Amniotic stem cell (primary cell): ENCODE results near the gene NME8.

ENCODE experiments used
- DNase-seq: peaks from one replicate; lab custom pipeline; 2025; lab: John Stamatoyannopoulos, UW

NME8 gene

DNA sequence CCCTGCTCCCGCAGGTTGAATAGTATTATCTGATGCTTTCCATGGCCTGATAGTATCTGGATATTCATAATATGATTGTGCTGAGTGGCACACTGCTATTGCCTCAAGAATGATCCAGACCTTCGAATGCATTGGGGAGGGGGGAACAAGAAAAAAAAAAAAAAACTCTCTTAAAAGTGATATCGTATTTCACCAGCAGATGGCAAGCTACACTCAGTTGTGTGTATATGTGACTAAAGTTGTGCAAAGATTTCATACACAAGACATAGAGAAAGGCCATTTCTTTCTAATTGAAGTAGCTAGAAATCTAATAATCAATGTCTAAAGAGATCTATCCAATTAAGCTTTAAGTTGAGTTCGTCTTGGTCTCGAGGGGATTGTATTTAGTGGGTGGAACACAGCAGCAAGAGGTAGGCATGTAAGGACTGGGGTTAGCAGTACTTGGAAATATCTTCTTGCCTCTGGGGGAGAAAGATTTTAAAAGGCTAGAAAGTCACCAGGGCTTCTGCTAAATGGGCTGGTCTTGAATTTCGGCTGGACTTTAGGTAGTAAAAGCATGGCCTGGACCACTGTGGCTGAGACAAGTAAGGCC, 52.9 kb downstream of the NME8 start:
- DNase-seq = no peak

DNA sequence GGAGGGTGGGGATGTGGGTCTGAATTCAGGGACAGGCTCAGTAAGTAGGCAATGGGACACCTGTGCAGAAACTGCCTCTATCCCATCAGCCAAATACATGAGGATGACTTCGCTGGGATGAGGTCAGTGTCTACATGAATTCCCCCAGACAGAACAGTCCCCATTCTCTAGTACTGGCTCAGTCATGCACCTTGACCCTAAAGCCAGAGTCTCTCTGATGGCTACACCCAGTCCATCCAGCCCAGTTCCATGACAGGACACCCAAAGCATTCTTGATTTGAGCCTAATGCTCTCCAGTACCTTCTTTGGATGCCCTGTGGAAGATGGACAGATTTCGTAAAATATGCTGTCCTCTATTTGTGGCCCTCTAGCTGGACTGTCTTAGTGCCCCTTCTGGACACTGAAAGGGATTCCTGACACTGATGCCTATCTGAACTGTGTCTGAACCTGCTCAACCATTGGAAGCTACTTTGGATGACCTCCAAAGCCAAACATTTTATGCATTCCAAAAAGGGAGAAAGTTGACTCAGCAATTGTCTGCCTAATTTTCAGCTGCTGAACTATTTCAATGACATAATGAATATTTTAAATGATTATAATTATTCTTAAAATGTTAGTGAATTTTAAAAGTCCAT, 53.6 kb downstream of the NME8 start:
- no peak for DNase-seq

DNA sequence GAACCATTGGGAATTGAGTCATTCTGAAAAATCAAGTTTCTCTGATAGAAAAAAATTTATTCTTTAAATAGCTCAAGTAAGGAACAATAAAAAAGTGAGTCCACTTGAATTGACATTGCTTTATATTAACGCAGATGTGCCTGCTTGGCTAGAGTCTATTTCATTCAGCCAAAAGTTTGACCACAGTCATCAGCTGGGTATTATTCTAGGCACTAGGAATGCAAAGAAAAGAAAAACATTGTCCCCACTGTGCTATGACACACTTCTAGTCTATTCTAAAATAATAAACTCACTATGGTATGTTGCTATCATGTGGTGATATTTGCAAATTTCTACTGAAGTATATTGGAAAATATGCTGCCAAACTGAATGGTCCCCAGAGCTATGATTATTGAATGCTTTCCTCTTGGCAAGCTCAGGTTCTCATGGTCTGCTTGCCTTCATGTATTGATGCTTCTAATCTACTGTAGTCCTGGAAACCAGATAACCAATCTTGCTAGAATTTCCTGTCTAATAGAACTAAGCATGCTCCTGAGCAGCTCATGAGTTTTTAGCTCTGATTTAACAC, 59.9 kb downstream of the NME8 start:
- peak; percentile 49 for DNase-seq

DNA sequence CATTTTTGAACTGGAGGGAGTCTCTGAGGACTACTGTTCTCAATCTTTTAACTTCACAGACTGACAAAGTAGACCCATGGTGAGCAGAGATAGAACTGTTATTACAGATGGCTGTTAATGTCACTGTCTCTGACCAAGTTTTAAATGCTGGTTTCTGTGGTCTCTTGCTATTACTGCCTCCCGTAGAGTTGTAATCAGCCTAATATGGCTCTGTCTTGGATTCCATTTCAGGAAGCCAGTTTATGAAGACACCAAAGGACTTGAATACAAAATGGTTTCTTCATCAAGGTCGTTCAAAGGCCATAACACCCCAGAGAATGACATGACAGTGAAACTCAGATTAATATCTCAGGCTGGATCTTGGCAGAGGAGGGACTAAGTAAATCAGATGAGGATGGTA, 64.4 kb downstream of the NME8 start:
- DNase-seq = no peak

DNA sequence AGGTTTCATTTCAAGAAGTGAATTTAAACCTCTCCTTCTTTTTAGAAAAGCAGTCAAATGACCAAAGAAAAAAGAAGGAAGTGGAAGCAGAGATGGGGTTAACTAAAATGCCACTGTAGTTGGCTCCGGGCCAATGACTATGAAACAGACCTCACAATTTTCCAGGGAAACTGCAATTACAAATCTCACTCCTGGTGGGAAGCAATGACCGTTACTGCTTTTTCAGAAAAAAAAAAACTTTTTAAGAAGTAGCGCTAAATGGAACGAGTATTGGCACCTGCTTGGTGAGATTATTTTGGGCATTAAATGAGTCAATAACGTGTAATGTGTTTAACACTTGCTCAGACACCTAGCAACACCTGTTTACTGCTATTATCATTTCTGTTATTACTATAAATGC, 67.0 kb downstream of the NME8 start:
- DNase-seq = no peak

DNA sequence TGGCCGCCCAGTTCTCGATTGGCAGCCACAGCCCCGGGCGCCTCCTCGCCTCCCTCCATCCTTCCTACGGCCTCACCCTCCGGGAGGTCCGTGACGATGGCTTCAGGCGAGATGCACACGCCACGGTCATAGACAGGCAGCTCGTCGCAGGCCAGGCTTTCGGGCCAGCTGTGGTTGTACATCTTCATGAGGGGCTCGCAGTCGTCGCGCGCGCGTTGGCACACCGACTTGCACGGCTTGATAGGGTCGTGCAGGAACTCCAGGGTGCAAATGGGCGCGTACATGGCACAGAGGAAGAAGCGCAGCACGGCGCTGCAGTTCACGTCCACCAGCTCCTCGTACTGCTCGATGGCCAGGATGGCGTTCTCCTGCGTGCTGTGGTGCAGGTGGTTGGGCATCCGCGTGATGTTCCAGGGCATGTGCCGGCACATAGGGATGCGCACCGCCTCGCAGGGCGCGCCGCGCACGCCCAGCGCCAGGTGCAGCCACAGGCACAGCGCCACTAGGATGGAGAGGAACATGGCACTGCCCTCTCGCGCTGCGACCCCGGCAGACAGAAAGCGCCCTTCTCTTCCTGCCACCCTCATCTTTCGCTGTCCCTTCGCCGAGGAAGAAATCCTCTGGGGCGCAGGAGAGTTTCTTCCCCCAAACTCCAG, 67.7 kb downstream of the NME8 start:
- no peak for DNase-seq

DNA sequence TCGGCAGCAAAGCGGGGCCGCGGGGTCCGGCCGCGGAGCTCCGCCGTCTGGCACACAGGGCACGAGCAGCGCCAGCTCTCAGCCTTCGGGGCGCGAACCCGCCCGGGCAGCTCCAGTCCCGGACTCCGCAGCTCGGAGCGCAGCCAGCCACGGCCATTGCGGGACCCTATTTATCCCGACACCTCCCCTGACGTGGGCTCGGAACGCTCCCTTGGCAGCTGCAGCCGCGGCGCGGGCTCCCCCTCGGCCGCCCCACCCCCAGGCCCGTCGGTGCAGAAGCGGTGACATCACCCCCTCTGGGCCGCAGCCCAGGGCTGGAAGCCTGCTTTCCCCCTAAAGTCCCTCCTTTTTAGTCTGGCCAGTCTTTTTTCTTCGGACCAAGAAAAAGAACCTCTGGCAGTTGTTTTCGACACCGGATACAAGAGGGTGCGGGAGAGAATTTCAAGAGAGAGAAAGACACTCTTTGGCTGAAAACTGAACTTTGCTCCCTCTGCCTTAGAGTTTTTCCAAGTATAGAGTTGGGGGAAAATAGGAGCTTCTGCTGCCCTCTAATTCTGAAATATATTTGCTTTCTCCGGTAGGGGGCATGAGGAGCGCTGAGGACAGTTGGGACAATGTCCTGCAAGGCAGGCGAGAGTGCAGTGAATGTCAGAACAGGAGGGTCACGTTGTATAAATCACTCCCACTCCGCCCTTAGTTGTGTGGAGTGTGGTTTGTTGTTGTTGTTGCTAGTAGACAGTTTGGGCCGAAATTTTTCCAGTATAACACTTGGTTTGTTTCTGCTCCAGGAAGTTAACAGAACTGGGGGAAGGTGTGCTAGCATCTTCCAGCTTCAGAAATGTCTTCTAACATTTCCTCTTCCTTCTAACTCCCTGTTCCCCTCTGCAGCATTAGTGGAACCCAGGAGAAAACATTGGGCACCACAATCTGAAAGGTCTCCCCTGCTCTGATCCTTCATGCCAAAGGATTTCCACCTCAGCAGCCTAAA, 68.6 kb downstream of the NME8 start, which contains the start of gene SFRP4:
TSS of gene SFRP4 (minus strand) at position 145 of the 988 bp plus-strand sequence. CDS start 280 bp downstream, outside the sequence.
- peak; percentile 68 for DNase-seq

DNA sequence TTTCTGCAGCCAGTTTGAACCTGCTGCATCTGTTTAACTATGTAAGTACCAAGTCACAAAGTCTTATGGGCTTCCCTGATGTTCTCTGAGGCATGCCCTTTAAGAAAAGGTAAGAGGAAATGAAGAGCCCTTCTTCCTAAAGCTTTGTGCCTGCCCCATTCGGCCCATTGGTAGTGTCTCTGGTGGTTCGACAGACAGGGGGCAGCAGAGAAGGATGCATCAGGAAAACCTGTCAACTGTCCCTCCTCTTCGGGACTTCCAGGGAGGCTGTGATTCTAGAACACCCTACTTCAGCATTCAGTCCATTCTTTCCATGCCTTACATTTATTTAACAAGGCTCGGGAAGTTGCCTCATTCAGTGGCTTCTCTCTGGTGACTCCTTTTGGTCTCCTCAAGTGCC, 70.1 kb downstream of the NME8 start:
- DNase-seq = no peak

DNA sequence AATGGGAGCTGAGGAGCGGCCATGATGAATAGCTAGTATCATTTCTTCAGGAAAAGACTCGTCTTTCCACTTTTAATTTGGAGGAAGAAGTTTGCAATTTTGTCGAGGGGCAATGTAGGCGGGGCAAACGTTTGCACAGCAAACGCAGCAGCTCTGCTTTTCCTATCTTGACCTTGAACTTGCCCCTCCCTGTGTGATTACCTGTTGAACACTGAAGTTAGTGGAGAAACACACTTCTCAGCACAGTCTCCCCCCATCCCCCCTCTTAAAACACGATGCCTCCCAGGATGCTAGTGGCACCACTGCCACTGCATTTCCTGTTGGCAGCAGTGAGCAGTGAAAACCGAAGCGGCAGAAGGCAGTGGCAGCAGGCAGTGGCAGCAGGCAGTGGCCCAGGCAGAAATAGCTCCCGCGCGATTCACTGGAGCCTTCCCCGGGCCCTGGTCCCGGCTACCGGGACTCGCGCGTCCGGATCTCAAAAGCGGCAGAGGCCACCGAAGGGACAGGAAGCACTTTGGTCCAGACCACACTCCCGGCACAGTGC, 72.0 kb downstream of the NME8 start, which contains the start of gene EPDR1:
TSS of gene EPDR1 (plus strand) at position 336 of the 544 bp plus-strand sequence. CDS start 300 bp downstream, outside the sequence.
- no peak for DNase-seq

DNA sequence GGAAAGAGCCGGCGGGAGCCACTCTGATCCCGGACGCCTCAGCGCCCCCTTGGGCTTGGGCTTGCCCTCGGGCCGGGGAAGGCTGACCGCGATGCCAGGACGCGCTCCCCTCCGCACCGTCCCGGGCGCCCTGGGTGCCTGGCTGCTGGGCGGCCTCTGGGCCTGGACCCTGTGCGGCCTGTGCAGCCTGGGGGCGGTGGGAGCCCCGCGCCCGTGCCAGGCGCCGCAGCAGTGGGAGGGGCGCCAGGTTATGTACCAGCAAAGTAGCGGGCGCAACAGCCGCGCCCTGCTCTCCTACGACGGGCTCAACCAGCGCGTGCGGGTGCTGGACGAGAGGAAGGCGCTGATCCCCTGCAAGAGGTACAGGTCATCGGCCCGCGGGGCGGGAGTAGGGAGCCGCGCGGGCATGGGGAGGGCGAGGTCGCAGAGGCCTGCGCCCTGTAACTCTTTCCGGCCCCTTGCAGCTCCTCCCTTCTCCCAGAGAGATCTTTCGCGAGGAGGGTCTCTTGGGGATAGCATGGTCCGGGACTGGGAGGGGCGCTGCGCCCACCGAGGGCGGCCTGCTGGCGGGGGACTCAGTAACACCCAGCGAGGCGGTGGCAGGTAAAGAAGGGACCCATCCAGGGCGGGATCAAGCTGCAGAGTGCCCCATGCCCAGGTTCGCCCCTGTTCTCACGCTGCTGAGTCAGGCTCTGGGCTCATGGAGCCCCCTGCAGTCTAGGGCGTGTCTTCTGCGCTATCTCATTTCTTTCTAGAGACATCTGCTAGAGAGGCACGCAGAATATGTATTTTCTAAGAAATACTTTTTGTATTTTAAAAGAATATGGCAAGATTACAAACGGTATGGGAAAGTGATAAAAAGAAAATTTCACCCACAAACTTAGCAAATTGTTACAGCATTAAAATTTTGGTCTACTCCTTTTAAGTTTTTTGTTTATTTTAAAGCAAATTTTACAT, 72.7 kb downstream of the NME8 start:
- DNase-seq = no peak

DNA sequence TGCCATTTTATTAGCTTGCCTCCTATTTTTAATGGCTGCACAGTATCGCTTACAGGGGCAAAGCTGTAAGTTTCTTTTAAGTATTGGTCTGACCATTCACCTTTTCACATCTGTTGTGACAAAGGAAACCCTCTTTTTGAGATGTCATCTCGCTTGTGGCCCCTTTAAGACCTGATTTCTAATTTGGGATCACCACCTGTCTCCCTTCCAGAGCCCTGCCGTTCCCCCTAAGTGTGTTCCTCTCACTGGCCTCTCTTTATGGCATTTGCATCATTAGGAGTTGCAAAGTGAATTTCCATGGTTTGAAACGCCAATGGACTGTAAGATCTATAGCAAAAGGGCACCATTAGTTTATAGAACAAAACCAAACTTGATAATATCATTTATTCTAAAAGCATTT, 73.5 kb downstream of the NME8 start:
- no peak for DNase-seq

DNA sequence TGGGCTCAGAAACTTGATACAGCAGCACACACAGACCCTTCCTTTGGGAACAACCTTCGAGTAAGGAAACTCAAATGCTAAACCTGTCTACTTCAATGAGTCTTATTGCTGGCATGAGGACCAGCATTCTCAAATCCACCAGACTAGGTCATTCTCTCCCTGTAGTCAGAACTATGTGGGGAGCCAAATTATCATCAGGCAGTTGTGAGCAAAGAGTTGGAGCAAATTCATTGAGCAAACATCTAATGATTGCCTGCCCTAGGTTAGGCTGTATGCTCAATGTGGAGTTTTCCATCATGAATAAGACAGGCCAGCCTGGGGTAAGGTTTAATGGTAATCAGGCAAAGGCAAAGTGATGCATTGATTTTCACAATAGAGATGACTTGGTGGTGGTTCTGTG, 75.6 kb downstream of the NME8 start:
- DNase-seq = no peak

DNA sequence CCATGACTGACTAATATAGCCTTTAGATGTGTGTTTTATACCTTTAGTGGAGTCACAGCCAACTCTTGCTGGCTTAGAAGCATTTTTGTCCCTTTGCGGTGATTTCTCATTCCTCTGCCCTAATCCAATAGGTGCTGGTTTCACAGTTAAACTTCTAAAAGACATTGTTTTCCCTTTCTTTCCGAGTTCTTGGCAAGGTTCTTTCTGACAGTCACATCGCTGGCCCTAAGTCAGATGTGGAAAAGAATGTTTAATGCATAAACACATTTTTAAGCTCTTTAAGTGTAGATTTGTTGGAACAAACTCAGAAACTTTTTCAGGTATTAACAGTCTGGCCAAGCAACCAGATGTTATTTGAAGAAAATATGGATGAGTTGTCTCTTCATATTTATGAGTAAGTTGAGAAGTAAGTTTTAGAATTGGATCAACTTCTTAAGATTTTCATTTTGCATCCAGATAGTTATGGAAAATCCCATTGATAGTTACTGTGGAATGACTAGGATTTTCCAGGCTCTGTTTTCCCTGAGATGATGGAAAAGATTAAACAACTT, 76.2 kb downstream of the NME8 start:
- DNase-seq = no peak

DNA sequence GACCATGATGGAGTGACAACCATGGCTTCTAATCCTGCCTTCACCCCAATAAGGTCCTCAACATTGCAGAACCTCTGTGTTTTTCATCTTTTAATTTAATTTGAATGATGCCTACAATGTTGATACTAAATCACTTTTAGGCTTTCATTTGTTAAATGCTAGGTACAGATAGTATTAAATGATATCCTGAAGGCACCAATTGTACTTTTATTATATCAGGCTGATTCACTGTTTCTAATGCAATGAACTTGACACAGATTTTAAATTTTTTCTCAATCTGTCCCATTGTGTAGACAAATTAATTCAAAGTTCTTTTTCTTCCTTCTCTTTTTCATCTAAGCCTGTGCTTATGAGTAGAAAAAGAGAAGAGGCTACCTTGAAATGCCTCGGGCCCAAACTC, 77.2 kb downstream of the NME8 start:
- no peak for DNase-seq

DNA sequence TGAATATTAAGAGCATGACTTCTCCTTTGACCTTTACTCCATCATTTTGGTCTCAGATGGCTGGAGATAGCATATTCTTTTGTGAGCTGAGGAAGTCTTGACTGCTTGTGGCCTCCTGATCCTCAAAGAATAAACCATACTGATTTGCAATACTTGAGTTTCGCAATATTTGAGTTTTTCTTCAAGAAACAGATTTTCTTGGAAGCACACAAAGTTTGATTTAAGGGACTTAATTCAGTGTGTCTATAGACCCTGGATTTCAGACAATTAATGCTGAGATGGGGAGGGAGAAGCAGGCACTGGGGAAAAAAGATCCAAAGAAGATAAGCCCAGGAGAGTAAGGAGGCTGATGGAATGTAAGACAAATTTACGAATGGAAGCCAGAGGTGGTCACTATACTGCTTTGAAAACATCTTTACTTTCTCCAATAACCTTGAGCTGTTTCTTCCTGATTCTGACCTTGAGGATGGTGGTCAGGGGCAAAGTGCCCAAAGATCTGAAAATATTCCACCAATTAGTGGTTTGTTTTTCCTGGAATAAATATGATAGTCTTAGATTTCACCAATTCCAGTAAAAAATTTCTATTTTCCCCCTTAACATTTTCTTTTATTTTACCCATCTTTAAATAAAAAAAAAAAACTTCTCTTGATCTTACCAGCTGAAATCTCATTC, 79.5 kb downstream of the NME8 start:
- no peak for DNase-seq

DNA sequence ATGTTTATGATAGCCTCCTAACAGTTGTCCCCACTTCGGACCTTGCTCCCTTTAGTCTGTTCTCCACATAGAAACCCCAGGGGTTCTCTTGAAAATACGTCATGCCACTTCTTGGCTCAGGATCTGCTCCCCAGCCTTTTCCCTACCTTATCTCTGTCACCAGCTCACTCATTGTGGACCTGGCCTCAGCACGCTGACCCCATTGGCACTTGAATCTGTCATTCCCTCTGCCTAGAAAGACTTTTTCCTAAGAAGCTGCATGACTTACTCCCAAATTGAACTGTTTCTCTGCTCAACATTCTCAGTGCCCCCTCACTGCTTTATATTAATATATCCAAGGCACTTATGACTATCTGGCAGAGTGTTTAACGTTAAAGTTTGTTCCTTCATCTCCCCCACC, 80.5 kb downstream of the NME8 start:
- no peak for DNase-seq

DNA sequence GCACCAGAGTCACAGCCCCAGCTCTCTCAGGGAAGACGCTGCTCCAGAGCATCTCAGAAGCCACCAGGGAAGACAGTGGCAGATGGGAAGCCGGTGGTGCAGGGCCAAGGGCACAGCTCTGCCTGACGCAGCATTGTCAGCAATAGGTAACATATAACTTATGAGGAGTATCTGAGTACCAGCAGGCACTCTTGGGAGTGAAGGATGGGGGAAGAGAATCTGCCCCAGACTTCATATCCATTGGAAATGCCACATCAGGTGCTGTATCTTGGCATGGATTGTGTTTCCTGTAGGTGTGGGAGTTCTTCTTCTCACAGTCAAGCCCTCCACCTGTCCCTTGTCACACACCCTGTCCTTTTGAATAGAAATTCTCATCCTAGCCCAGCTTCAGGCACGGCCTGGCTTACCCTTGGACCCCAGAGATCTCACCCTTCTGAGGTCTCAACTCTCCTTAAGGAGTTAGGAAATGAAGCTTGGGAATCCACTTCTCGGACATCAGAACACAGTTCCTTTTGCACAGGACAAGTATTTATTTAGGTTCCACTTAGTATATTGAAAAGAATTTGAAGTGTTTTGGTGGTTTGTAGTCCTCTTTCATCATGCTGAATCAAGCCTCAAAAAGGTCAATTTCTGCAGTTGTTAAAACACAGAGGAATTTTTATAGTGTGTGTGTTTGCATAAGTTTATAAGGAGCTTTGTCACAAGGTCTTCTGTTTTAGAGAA, 82.0 kb downstream of the NME8 start:
- DNase-seq = no peak

DNA sequence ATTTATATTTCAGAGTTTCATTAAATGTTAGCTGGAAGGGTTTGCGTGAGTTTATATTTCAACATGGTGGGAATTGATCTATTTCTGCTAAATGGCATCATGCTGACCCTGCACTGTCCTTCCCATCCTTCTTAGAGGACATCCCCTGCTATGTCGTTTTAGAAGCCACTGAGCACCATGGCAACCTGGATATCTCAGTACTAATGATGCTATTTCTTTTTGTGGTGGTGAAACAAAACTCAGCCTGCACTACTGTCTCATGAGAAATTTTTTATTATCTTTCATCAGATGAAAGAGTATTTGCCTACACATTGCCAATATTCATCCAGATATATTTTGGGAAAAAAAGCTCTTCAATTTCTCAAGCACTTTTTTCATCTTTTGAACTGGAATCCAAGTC, 84.1 kb downstream of the NME8 start:
- no peak for DNase-seq

DNA sequence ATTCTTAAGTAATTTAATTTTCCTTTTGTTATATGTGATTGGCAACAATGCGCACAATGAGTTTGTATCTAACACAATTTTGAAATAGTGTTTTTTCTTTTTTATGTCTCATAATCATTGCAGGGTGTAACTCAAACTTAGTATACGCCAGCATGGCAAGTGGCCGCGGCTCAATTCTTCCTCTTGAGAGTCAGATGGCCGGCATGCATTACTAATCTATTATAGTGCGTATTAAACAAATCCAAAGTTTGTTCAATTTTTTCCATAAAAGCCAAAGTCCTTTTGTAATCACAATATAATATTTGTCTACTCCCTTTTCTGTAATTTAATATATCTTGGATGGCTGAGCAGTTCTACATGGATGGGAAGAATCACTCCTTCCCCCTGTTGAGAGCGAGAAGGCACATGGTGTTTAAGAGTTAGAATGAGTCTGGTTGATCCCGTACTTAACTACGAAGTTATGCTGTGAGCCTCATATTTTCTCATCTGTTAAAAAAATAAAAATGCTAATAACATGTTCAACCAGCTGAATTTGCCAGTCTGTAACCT, 84.7 kb downstream of the NME8 start:
- DNase-seq = no peak
